Prostate gland (tissue), 2 donors: Measurements from ENCODE around the gene IGSF9. TPM values are rescaled to one million over a fixed set of nuclear protein-coding genes. Genes with fewer than 3 reads are reported as not detected.

Source experiments
- DNase-seq: peaks from one replicate; pipeline ENCODE4 v3.0.0-alpha.2; 2019; ENCODE audit warnings: low spot score
- H3K27ac ChIP-seq, 2 donors: fragments of 200-600 bp; sonication (generic); 2 replicates each; pipeline ENCODE4 v1.5.1; 2017 to 2019
- H3K27me3 ChIP-seq: fragments of 200-600 bp; sonication (generic); replicated peaks from 2 replicates; pipeline ENCODE4 v1.5.1; 2019; ENCODE audit not compliant: insufficient read depth
- H3K36me3 ChIP-seq, 2 donors: fragments of 200-600 bp; sonication (generic); 1 replicate in 1 of 2; 2 replicates in 1 of 2; pipeline versions ENCODE4 v1.5.1 to v1.8.1; 2017 to 2019
- H3K4me1 ChIP-seq: fragments of 200-600 bp; sonication (generic); replicated peaks from 2 replicates; pipeline ENCODE4 v1.5.1; 2019
- H3K4me3 ChIP-seq, 2 donors: fragments of 200-600 bp; sonication (generic); 2 replicates each; pipeline ENCODE4 v1.5.1; 2017 to 2019
- H3K9me3 ChIP-seq: fragments of 200-600 bp; sonication (generic); 2 replicates; pipeline ENCODE4 v1.5.1; 2017
- CTCF ChIP-seq, 4 experiments: fragments of 200-600 bp in 2 of 4; fragments of 450-650 bp in 2 of 4; sonication (generic) in 2 of 4; IDR thresholded peaks; 1 replicate in 3 of 4; 2 replicates in 1 of 4; pipeline ENCODE4 v1.5.1; 2016 to 2019; ENCODE audit warnings: antibody characterized with exemption in 4 of 4, mild to moderate bottlenecking in 2 of 4, moderate library complexity in 2 of 4
- POLR2A ChIP-seq: fragments of 450-650 bp; IDR thresholded peaks from one replicate; pipeline ENCODE4 v1.6.1; 2016; ENCODE audit warnings: antibody characterized with exemption, mild to moderate bottlenecking
- POLR2AphosphoS5 ChIP-seq: sonication (generic); formaldehyde crosslinking; IDR thresholded peaks from one replicate; pipeline ENCODE4 v1.6.1; 2017; ENCODE audit warnings: antibody characterized with exemption
- WGBS: methylation state at CpG from one replicate; pipeline ENCODE4 v1.1.5; 2018; 5-methylcytosine and 5-hydroxymethylcytosine counted together
- intact Hi-C: fragments of 100-400 bp; cut with DNase I; formaldehyde crosslinking; loops from one replicate; pipeline ENCODE4 v1.14.2; 2022
- total RNA-seq, 2 donors: library from RNA; depleted of rRNA; stranded (reverse); fragments of >200 nt; gene quantifications; one replicate each; pipeline ENCODE4 v1.1.0, GENCODE V29; 2016

The IGSF9 gene
- total RNA-seq, 2 donors from 2014 or later, result 7.6 to 17.3 TPM

- TF ChIP-seq POLR2A, result no peak
- no peak for TF ChIP-seq CTCF (IDR thresholded peaks at IDR 0.05)
- Histone ChIP-seq H3K36me3 (no peaks in the 10 kb centered on the region), H3K9me3 (no peaks in the 10 kb centered on the region), H3K4me1 (peaks cover 8% of the 10 kb centered on the region), H3K27ac (no peak overlapping the region), H3K27me3 (no peaks in the 10 kb centered on the region), H3K4me3 (no peak overlapping the region)
- DNase-seq, result no peak
- intact Hi-C loops, result no loop called here
- WGBS, result 93% methylated on average over 3 of the region's 3 CpGs
Observed at GRCh38 chr1:159898527-159898926, 46.9 kb downstream of the IGSF9 start.

- Histone ChIP-seq H3K27ac (no peak overlapping the region), H3K9me3 (no peaks in the 10 kb centered on the region), H3K36me3 (no peaks in the 10 kb centered on the region), H3K4me3 (no peak overlapping the region), H3K4me1 (peaks cover 8% of the 10 kb centered on the region), H3K27me3 (no peaks in the 10 kb centered on the region)
- intact Hi-C loops, result no loop called here
- DNase-seq, result no peak
- 88% methylated on average over 3 of the region's 3 CpGs for WGBS
- TF ChIP-seq POLR2AphosphoS5, result no peak
- TF ChIP-seq POLR2A, result no peak
- TF ChIP-seq CTCF (IDR thresholded peaks at IDR 0.05), result no peak
Observed at GRCh38 chr1:159897962-159898361, 47.5 kb downstream of the IGSF9 start.

- H3K4me1 ChIP-seq, result peaks cover 8% of the 10 kb centered on the region
- no peaks in the 10 kb centered on the region for H3K27me3 ChIP-seq
- no peaks in the 10 kb centered on the region for H3K36me3 ChIP-seq
- no peak for TF ChIP-seq POLR2A
- TF ChIP-seq CTCF (IDR thresholded peaks at IDR 0.05), result no peak
- TF ChIP-seq POLR2AphosphoS5, result no peak
- no peak for DNase-seq
- no peak overlapping the region for H3K4me3 ChIP-seq
- WGBS, result 39% methylated on average over 3 of the region's 3 CpGs
- no peaks in the 10 kb centered on the region for H3K9me3 ChIP-seq
- intact Hi-C loops, result no loop called here
- H3K27ac ChIP-seq, result no peak overlapping the region
Observed at GRCh38 chr1:159896546-159896930, 48.9 kb downstream of the IGSF9 start.

- DNase-seq, result no peak
- Histone ChIP-seq H3K27me3 (no peaks in the 10 kb centered on the region), H3K4me1 (peaks cover 8% of the 10 kb centered on the region), H3K4me3 (no peak overlapping the region), H3K9me3 (no peaks in the 10 kb centered on the region), H3K36me3 (no peaks in the 10 kb centered on the region), H3K27ac (no peak overlapping the region)
- TF ChIP-seq CTCF (IDR thresholded peaks at IDR 0.05) (no peak), POLR2A (no peak), POLR2AphosphoS5 (no peak)
- intact Hi-C loops, result no loop called here
- 68% methylated on average over 6 of the region's 6 CpGs for WGBS
Observed at GRCh38 chr1:159895836-159896545, 49.4 kb downstream of the IGSF9 start.

- no peak overlapping the region for H3K4me3 ChIP-seq
- no peaks in the 10 kb centered on the region for H3K9me3 ChIP-seq
- no peak for DNase-seq
- peaks cover 5% of the 10 kb centered on the region for H3K4me1 ChIP-seq
- intact Hi-C loops, result no loop called here
- TF ChIP-seq POLR2A, result no peak
- 80% methylated on average over 3 of the region's 3 CpGs for WGBS
- H3K27ac ChIP-seq, result no peak overlapping the region
- no peaks in the 10 kb centered on the region for H3K27me3 ChIP-seq
- no peaks in the 10 kb centered on the region for H3K36me3 ChIP-seq
Observed at GRCh38 chr1:159895286-159895685, 50.1 kb downstream of the IGSF9 start.
